Lung (tissue), 12 donors: ENCODE measurements around the gene ATG7. TPM values are rescaled to one million over a fixed set of nuclear protein-coding genes. Genes with fewer than 3 reads are reported as not detected.
A peak's percentile ranks its signal among the peaks of the same experiment; 100 is the strongest.

Source experiments
- ATAC-seq: fragments of 200-7000 bp; cut with Tn5 transposase; one replicate; pipeline ENCODE4 v1.9.1; 2020; ENCODE audit warnings: moderate number of reproducible peaks; ENCODE audit not compliant: insufficient read depth, low FRiP score
- DNase-seq, 3 donors: peaks; one replicate each; pipeline ENCODE4 v3.0.0-alpha.2; 2013 to 2017
- H3K27ac ChIP-seq, 2 donors: one replicate each; pipeline ENCODE4 v1.5.1; 2013; ENCODE audit warnings: mild to moderate bottlenecking in 2 of 2, moderate library complexity in 2 of 2, control low read depth in 1 of 2, inconsistent platforms in 1 of 2, low read depth in 1 of 2, low read length in 1 of 2
- H3K27me3 ChIP-seq, 3 donors: one replicate each; pipeline ENCODE4 v1.5.1; 2013; ENCODE audit warnings: low read length in 2 of 3; ENCODE audit not compliant: control insufficient read depth in 3 of 3, insufficient read depth in 3 of 3
- H3K36me3 ChIP-seq, 4 donors: one replicate each; pipeline ENCODE4 v1.5.1; 2013; ENCODE audit warnings: low read length in 4 of 4, mild to moderate bottlenecking in 1 of 4, moderate library complexity in 1 of 4; ENCODE audit not compliant: control insufficient read depth in 4 of 4, insufficient read depth in 4 of 4
- H3K4me1 ChIP-seq, 5 donors: one replicate each; pipeline ENCODE4 v1.5.1; 2013; ENCODE audit warnings: low read length in 5 of 5, mild to moderate bottlenecking in 2 of 5, moderate library complexity in 1 of 5; ENCODE audit not compliant: control insufficient read depth in 5 of 5, insufficient read depth in 5 of 5
- H3K4me3 ChIP-seq: one replicate; pipeline ENCODE4 v1.5.1; 2013; ENCODE audit warnings: mild to moderate bottlenecking, control low read depth, moderate library complexity
- H3K9ac ChIP-seq, 2 donors: one replicate each; pipeline ENCODE4 v1.5.1; 2013; ENCODE audit warnings: low read length in 2 of 2, control low read depth in 1 of 2; ENCODE audit not compliant: insufficient read depth in 1 of 2
- H3K9me3 ChIP-seq, 4 donors: one replicate each; pipeline ENCODE4 v1.5.1; 2013; ENCODE audit warnings: low read length in 3 of 4, mild to moderate bottlenecking in 1 of 4, moderate library complexity in 1 of 4; ENCODE audit not compliant: control insufficient read depth in 4 of 4, insufficient read depth in 3 of 4
- WGBS, 2 donors: extraction: QIAGEN DNeasy Blood & Tissue Kit; methylation state at CpG; one replicate each; pipeline ENCODE4 v1.1.7; 2013; 5-methylcytosine and 5-hydroxymethylcytosine counted together
- polyA plus RNA-seq, 2 donors: library from polyadenylated mRNA; stranded (reverse); fragments of 200-250 nt; gene quantifications; one replicate each; pipeline ENCODE4 v1.2.1, GENCODE V29; 2013
- total RNA-seq, 2 donors: library from RNA; depleted of rRNA in 1 of 2; stranded (reverse); fragments of >200 nt in 1 of 2; gene quantifications; one replicate each; pipeline ENCODE4 v1.2.1, GENCODE V29; 2014 to 2021
- TF ChIP-seq, protein P1 (sequence below): IDR thresholded peaks from 2 replicates; pipeline ENCODE4 v1.5.1; 2012; ENCODE audit warnings: mild to moderate bottlenecking; ENCODE audit errors: control extremely low read depth, extremely low read depth
- donor health status: control.
- donor health status: control.
- donor health status: Bipolar disorder and iron deficiency.
- donor health status: healthy.
- donor health status: DM: yes; HTN: yes; CAD: no.

The ATG7 gene
- total and polyA plus RNA-seq, 4 donors, result 11.2 to 72.0 (median 53.3) TPM

DNA sequence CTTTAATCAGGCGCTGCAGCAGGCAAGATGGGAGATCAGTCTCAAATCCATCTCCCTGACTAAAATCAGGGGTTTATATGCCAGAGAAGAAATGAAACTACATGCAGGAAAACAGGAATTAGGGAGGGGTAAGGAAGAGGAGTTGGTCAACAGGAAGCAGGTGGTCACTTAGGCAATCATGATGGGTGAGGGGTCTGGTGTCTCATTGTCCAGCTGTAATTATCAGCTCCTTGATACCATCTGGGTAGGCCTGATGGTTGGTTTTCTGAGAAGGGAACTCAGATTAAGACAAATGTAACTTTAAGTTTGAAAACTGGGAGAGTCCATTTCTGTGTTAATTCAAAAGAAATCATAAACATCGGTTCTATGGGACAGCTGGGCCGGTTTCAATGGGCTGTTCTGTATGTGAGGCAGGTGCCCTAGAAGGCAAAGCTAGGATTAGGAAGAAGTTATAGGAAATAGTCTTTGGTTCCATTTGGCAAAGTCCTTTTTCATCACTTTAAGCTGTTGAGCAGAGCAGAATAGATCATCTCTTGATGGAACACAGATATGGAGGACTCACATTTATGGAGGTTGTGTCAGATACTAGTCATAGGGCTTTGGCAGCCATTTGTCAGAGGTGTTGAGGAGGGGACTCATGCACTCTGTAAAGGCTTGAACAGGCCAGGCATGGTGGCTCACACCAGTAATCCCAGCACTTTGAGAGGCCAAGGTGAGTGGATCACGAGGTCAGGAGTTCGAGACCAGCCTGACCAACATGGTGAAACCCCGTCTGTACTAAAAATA lies 222.1 kb downstream of the ATG7 start:
- H3K27ac ChIP-seq, result no peak overlapping the region

DNA sequence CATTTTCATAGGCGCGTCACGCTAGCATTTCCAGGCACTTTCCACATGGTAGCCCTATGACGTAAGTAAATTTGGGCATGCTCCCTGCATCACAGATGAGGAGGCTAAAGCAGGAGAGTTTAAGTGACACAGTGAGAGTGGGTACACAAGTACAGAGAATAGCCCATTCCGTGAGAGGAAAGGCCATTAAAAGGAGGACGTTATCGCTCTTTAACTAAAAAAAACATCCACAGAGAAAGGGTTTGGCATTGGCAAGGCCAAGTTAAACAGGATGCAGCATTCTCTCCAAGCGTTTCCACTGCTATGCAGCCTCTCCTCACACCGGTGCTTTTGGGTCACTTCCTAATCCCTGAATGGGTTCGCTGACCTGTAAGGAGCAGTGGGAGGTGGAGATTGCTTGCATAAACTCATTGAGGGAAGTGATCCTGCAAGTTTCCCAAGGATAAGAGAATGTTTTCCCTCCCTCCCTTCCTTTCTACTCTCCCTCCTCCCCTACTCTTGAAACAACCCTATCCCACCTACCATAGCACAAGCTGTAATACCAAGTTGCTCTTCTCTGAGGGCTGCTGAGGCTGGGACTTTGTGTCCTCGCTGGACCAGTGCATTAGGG lies 223.9 kb downstream of the ATG7 start:
- H3K27ac ChIP-seq, result peak overlapping the region in 1 of 2 donors; percentile 32
- peaks cover 0 to 20% (median 13%) of the 10 kb centered on the region in 5 donors for H3K4me1 ChIP-seq
- no peaks in the 10 kb centered on the region for H3K27me3 ChIP-seq
- ATAC-seq (peak; percentile 41), DNase-seq (peak in 2 of 3 donors; percentile 46 to 65)
- TF ChIP-seq, protein P1, sequence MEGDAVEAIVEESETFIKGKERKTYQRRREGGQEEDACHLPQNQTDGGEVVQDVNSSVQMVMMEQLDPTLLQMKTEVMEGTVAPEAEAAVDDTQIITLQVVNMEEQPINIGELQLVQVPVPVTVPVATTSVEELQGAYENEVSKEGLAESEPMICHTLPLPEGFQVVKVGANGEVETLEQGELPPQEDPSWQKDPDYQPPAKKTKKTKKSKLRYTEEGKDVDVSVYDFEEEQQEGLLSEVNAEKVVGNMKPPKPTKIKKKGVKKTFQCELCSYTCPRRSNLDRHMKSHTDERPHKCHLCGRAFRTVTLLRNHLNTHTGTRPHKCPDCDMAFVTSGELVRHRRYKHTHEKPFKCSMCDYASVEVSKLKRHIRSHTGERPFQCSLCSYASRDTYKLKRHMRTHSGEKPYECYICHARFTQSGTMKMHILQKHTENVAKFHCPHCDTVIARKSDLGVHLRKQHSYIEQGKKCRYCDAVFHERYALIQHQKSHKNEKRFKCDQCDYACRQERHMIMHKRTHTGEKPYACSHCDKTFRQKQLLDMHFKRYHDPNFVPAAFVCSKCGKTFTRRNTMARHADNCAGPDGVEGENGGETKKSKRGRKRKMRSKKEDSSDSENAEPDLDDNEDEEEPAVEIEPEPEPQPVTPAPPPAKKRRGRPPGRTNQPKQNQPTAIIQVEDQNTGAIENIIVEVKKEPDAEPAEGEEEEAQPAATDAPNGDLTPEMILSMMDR, result no peak
- WGBS, 2 donors, result 53 to 74% methylated on average over 11 of the region's 11 CpGs
- H3K9ac ChIP-seq, result no peak overlapping the region
- H3K36me3 ChIP-seq, result no peaks in the 10 kb centered on the region
- no peaks in the 10 kb centered on the region for H3K9me3 ChIP-seq
- no peak overlapping the region for H3K4me3 ChIP-seq

More for the DNA sequence above, 222.1 kb downstream of the ATG7 start:
- Histone ChIP-seq H3K36me3 (no peaks in the 10 kb centered on the region), H3K9ac (no peak overlapping the region), H3K4me1 (peaks cover 0 to 20% (median 12%) of the 10 kb centered on the region in 5 donors), H3K27me3 (no peaks in the 10 kb centered on the region), H3K4me3 (no peak overlapping the region), H3K9me3 (no peaks in the 10 kb centered on the region)
- DNase-seq (no peak), ATAC-seq (no peak)
- WGBS, 2 donors, result 87 to 92% methylated on average over 6 of the region's 6 CpGs
- TF ChIP-seq, protein P1, result no peak

DNA sequence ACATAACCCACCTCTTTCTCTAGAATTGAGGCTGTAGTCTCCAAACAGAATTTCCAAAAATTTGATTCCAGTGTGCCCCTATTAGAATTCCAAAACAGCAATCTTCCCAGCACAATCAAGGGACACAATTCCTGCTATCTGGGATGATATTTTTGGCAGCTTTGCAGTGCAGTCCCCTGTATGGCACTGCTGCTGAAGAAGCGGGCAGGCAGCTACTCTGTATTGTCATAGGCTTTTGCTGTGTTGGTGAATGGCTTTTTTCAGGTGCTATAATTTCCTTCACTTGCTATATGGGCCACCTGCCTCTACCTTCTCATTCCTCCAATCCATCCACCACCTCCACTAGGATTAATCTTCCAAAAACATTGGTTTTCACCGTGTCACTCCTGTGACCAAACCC lies 226.0 kb downstream of the ATG7 start:
- Histone ChIP-seq H3K36me3 (no peaks in the 10 kb centered on the region), H3K27ac (no peak overlapping the region), H3K4me3 (no peak overlapping the region), H3K4me1 (peaks cover 0 to 20% (median 13%) of the 10 kb centered on the region in 5 donors), H3K27me3 (no peaks in the 10 kb centered on the region), H3K9ac (no peak overlapping the region), H3K9me3 (no peaks in the 10 kb centered on the region)
- DNase-seq (no peak), ATAC-seq (no peak)
- TF ChIP-seq, protein P1, result no peak
- WGBS, 2 donors, result 94 to 100% methylated on average over 2 of the region's 2 CpGs
